ENCODE measurements around the gene TRIM67.

The TRIM67 gene

DNA sequence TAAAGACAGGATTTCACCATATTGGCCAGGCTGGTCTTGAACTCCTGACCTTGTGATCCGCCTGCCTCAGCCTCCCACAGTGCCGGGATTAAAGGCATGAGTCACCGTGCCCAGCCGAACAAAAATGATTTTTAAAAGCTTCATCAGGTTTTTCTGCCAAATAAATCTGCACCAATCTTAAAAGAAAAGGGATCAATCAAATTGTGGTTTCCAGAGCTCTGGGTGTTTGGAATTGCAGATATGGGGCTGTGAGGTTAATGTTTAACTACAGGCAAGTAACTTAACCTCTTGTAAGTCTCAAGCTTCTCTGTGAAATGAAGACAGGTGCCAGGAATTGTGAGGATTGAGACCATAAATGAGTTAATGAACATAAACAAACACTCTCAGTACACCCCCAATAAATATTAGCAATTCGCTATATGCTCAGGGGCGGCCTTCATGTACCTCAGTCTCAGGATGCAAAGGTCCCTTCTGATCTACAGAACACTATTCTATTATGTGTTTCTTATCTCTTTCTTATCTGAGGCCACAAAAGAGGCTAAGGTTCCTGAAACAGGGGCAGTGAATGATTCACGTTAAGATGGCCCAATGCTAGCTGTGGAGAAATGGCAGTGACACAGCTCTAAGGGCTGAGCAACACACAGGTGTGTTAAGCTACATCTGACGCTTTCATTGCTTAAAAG, 72.0 kb downstream of the TRIM67 start:
- 0 out of 2 replicates have a peak, but pooled peaks cover 3% of the 10 kb centered on the region for H3K36me3 ChIP-seq (replicated peaks; ENCODE audit: insufficient read depth, low read length)

DNA sequence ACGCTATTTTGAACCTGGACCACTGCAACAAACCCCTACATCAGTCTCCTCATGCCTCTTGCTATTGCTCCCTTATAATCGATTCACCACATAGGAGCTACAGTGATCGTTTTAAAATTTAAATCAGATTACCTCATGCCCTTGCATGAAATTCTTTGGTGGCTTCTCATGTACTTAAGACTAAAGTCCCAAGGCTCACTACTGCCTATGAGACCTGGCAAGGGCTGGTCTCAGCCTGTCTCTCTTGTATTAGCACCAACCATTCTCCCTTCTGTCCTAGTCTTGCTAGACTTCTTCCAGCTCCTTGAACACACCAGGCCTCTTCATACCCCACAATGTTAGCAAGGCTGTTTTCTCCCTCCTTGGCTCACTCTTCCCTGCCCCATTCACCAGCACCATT, 72.6 kb downstream of the TRIM67 start:
- Histone ChIP-seq H3K9me3 (replicated peaks; ENCODE audit: insufficient read depth, low read length) (no peaks in the 10 kb centered on the region), H3K9me2 (replicated peaks; ENCODE audit: insufficient read depth, low read length) (no peaks in the 10 kb centered on the region), H3K27ac (ENCODE audit: low read length) (no peak overlapping the region), H3K4me1 (ENCODE audit: low read length) (peaks cover 3% of the 10 kb centered on the region; the same call in 1 of the 2 replicates), H2AFZ (ENCODE audit: low read length) (no peak overlapping the region), H3K4me2 (ENCODE audit: low read depth, low read length) (no peak overlapping the region), H4K20me1 (ENCODE audit: insufficient read depth, low read length) (no peaks in the 10 kb centered on the region), H3K9ac (ENCODE audit: low read length) (no peak overlapping the region), H3K27me3 (replicated peaks; ENCODE audit: insufficient read depth, low read length) (no peaks in the 10 kb centered on the region), H3K79me2 (ENCODE audit: low read length) (peaks cover 8% of the 10 kb centered on the region), H3K4me3 (ENCODE audit: low read length) (no peak overlapping the region), H3F3A (ENCODE audit: insufficient read depth, low read length) (no peaks in the 10 kb centered on the region), H3K36me3 (replicated peaks; ENCODE audit: insufficient read depth, low read length) (0 out of 2 replicates have a peak, but pooled peaks cover 3% of the 10 kb centered on the region)
- DNase-seq, result no peak
- TF ChIP-seq EZH2 (optimal IDR thresholded peaks at IDR 0.05; ENCODE audit: low read depth, low read length) (no peak), EZH2phosphoT487 (IDR thresholded peaks at IDR 0.05; ENCODE audit: low read length) (no peak)
- TF ChIP-seq, protein P1, sequence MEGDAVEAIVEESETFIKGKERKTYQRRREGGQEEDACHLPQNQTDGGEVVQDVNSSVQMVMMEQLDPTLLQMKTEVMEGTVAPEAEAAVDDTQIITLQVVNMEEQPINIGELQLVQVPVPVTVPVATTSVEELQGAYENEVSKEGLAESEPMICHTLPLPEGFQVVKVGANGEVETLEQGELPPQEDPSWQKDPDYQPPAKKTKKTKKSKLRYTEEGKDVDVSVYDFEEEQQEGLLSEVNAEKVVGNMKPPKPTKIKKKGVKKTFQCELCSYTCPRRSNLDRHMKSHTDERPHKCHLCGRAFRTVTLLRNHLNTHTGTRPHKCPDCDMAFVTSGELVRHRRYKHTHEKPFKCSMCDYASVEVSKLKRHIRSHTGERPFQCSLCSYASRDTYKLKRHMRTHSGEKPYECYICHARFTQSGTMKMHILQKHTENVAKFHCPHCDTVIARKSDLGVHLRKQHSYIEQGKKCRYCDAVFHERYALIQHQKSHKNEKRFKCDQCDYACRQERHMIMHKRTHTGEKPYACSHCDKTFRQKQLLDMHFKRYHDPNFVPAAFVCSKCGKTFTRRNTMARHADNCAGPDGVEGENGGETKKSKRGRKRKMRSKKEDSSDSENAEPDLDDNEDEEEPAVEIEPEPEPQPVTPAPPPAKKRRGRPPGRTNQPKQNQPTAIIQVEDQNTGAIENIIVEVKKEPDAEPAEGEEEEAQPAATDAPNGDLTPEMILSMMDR (IDR thresholded peaks at IDR 0.05; ENCODE audit: low read length), result no peak

More for the DNA sequence above, 72.0 kb downstream of the TRIM67 start:
- no peak overlapping the region for H3K4me2 ChIP-seq (ENCODE audit: low read depth, low read length)
- no peaks in the 10 kb centered on the region for H3F3A ChIP-seq (ENCODE audit: insufficient read depth, low read length)
- H3K4me1 ChIP-seq (ENCODE audit: low read length), result no peaks in the 10 kb centered on the region
- H3K9me3 ChIP-seq (replicated peaks; ENCODE audit: insufficient read depth, low read length), result no peaks in the 10 kb centered on the region
- H3K9me2 ChIP-seq (replicated peaks; ENCODE audit: insufficient read depth, low read length), result no peaks in the 10 kb centered on the region
- TF ChIP-seq, protein P1 (IDR thresholded peaks at IDR 0.05; ENCODE audit: low read length), result no peak
- TF ChIP-seq EZH2 (optimal IDR thresholded peaks at IDR 0.05; ENCODE audit: low read depth, low read length) (no peak), EZH2phosphoT487 (IDR thresholded peaks at IDR 0.05; ENCODE audit: low read length) (no peak)
- H2AFZ ChIP-seq (ENCODE audit: low read length), result no peak overlapping the region
- no peak overlapping the region for H3K4me3 ChIP-seq (ENCODE audit: low read length)
- no peak for DNase-seq
- no peaks in the 10 kb centered on the region for H4K20me1 ChIP-seq (ENCODE audit: insufficient read depth, low read length)
- H3K27me3 ChIP-seq (replicated peaks; ENCODE audit: insufficient read depth, low read length), result no peaks in the 10 kb centered on the region
- peaks cover 3% of the 10 kb centered on the region; the same call in 1 of the 2 replicates for H3K79me2 ChIP-seq (ENCODE audit: low read length)
- H3K9ac ChIP-seq (ENCODE audit: low read length), result no peak overlapping the region
- no peak overlapping the region for H3K27ac ChIP-seq (ENCODE audit: low read length)

DNA sequence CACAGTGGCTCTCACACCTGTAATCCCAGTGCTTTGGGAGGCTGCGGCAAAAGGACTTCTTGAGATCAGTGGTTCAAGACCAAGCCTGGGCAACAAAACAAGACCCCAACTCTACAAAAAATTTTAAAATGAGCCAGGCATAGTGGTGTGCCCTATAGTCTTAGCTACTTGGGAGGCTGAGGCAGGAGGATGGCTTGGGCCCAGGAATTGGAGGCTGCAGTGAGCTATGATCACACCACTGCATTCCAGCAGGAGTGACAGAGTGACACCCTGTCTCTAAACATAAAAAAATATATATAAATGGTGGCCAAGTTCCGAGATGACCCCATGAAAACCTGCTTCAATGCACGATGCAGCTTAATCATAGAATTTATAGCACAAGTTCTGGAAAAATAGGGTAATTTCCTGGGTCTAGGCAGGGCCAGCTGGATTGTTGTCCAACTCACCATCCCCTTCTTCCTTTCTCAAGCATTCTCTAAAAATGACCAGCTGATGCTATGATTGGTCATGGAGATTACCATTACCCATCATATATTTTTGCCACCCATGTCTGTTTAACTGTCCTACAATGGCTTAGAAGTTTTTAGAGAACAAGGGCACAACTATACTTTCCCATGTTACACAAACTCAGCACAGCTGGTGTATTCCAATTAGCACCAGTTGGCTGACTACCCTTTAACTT, 73.8 kb downstream of the TRIM67 start:
- Histone ChIP-seq H3K27me3 (replicated peaks; ENCODE audit: insufficient read depth, low read length) (no peaks in the 10 kb centered on the region), H3K4me3 (ENCODE audit: low read length) (no peak overlapping the region), H3K27ac (ENCODE audit: low read length) (no peak overlapping the region), H3K36me3 (replicated peaks; ENCODE audit: insufficient read depth, low read length) (0 out of 2 replicates have a peak, but pooled peaks cover 3% of the 10 kb centered on the region), H3F3A (ENCODE audit: insufficient read depth, low read length) (no peaks in the 10 kb centered on the region), H3K79me2 (ENCODE audit: low read length) (peaks cover 18% of the 10 kb centered on the region), H3K9me3 (replicated peaks; ENCODE audit: insufficient read depth, low read length) (no peaks in the 10 kb centered on the region), H3K9me2 (replicated peaks; ENCODE audit: insufficient read depth, low read length) (no peaks in the 10 kb centered on the region), H4K20me1 (ENCODE audit: insufficient read depth, low read length) (no peaks in the 10 kb centered on the region), H3K9ac (ENCODE audit: low read length) (no peak overlapping the region), H2AFZ (ENCODE audit: low read length) (no peak overlapping the region), H3K4me1 (ENCODE audit: low read length) (peaks cover 9% of the 10 kb centered on the region; the same call in 1 of the 2 replicates), H3K4me2 (ENCODE audit: low read depth, low read length) (no peak overlapping the region)
- DNase-seq, result no peak
- TF ChIP-seq, protein P1 (IDR thresholded peaks at IDR 0.05; ENCODE audit: low read length), result no peak
- TF ChIP-seq EZH2 (optimal IDR thresholded peaks at IDR 0.05; ENCODE audit: low read depth, low read length) (no peak), EZH2phosphoT487 (IDR thresholded peaks at IDR 0.05; ENCODE audit: low read length) (no peak)
